ENCODE data around the gene SOX18. TPM values are rescaled to one million over a fixed set of nuclear protein-coding genes. Genes with fewer than 3 reads are reported as not detected.

Gene SOX18
- total and polyA plus RNA-seq, 2 of the 13 experiments (the other 11 are each of a cell fraction or from before 2014, with no cell fraction given): 1.6 to 1.9 TPM

- ChIA-PET CTCF (ENCODE audit: low intra/inter-chr PET ratio, low total read pairs) (no interaction called here), POLR2A (interaction anchor here (0.7 to 4.9 kb wide), 10 partner anchors 10 to 1522 kb away, joined by 3 to 25 read pairs (median 4); partner anchors contain the start of genes C20orf204, PCMTD2, TCEA2 and UCKL1)
- no TSS peak for BruUV-seq (replicated peaks)
- Histone ChIP-seq H3K4me3 (replicated peaks in 1 of 3; ENCODE audit: insufficient read depth in 1 of 3, low read depth in 2 of 3, low read length in 3 of 3) (peak within 1 kb of the TSS; percentile 77 to 89 (median 85)), H3K4me1 (ENCODE audit: insufficient read depth, low read length) (peaks cover 63% of the 10 kb centered on the region), H3K9ac (ENCODE audit: insufficient read depth, low read depth, low read length) (peak within 1 kb of the TSS; percentile 78), H2AFZ (ENCODE audit: low read length) (no peak within 1 kb of the TSS), H4K20me1 (ENCODE audit: insufficient read depth, low read length) (peaks cover 9% of the 10 kb centered on the region; the same call in 1 of the 2 replicates), H3K27me3 (ENCODE audit: control insufficient read depth in 1 of 2, insufficient read depth in 2 of 2, low read length in 2 of 2) (peaks cover 11 to 22% of the 10 kb centered on the region in 2 experiments), H3K9me3 (ENCODE audit: low read length) (no peaks in the 10 kb centered on the region), H3K79me2 (ENCODE audit: insufficient read depth, low read length) (no peaks in the 10 kb centered on the region), H3K27ac (ENCODE audit: extremely low read length, insufficient read depth, low read length) (peak within 1 kb of the TSS; percentile 35), H3K4me2 (ENCODE audit: low read depth, low read length) (peak within 1 kb of the TSS; percentile 99), H3K36me3 (replicated peaks in 1 of 2; ENCODE audit: control insufficient read depth in 1 of 2, insufficient read depth in 2 of 2, low read length in 2 of 2) (no peaks in the 10 kb centered on the region)
- ATAC-seq (peak; percentile 14), FAIRE-seq (no peak), DNase-seq (ENCODE audit: low spot score) (no peak)
- intact Hi-C loops (cut with micrococcal nuclease; ENCODE audit: unreplicated experiment) (loop anchor here (2.0 kb wide), 1 partner anchor 15 kb away; no protein-coding TSS in a partner anchor), in situ Hi-C loops (cut with HindIII; ENCODE audit: extremely low pct_ligation_motif_present, low pct_unique_long_range_greater_than_20kb) (loop anchor here (5.0 kb wide), 1 partner anchor 37 kb away; no protein-coding TSS in a partner anchor)
- 3% methylated on average over 14 of the region's 62 CpGs for WGBS (ENCODE audit: low lambda C conversion rate)
- TF ChIP-seq ZKSCAN5 (CRISPR knock-in tag; IDR thresholded peaks at IDR 0.05): no peak
- TF ChIP-seq POGZ (CRISPR knock-in tag; IDR thresholded peaks at IDR 0.05): 0 out of 2 replicates have a peak, but pooled peaks have one; percentile 44
- no peak for TF ChIP-seq TCF7L2 (IDR thresholded peaks at IDR 0.05; ENCODE audit: low read depth, low read length)
- no peak for TF ChIP-seq ZNF703 (CRISPR knock-in tag; IDR thresholded peaks at IDR 0.05; ENCODE audit: borderline replicate concordance)
- TF ChIP-seq ARID2 (CRISPR knock-in tag; IDR thresholded peaks at IDR 0.05; ENCODE audit: borderline replicate concordance): peak; percentile 69; the same call in 1 of the 2 replicates
- TF ChIP-seq HNRNPLL (IDR thresholded peaks at IDR 0.05; ENCODE audit: low read depth, low read length, poor library complexity, severe bottlenecking): no peak
- TF ChIP-seq SRY (CRISPR knock-in tag; IDR thresholded peaks at IDR 0.05): 0 out of 2 replicates have a peak, but pooled peaks have one; percentile 51
- TF ChIP-seq TEAD3 (CRISPR knock-in tag; optimal IDR thresholded peaks at IDR 0.05; ENCODE audit: borderline replicate concordance): peak; percentile 24
- TF ChIP-seq PRPF4 (IDR thresholded peaks at IDR 0.05; ENCODE audit: low read depth, low read length, poor library complexity, severe bottlenecking): no peak
- TF ChIP-seq KDM5B (CRISPR knock-in tag; IDR thresholded peaks at IDR 0.05; ENCODE audit: borderline replicate concordance): peak; percentile 61
- TF ChIP-seq, protein P1, sequence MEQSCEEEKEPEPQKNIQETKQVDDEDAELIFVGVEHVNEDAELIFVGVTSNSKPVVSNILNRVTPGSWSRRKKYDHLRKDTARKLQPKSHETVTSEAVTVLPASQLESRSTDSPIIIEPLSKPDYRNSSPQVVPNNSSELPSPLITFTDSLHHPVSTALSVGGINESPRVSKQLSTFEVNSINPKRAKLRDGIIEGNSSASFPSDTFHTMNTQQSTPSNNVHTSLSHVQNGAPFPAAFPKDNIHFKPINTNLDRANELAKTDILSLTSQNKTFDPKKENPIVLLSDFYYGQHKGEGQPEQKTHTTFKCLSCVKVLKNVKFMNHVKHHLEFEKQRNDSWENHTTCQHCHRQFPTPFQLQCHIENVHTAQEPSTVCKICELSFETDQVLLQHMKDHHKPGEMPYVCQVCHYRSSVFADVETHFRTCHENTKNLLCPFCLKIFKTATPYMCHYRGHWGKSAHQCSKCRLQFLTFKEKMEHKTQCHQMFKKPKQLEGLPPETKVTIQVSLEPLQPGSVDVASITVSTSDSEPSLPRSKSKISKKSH (CRISPR knock-in tag; IDR thresholded peaks at IDR 0.05; ENCODE audit: borderline replicate concordance): peak; percentile 70; the same call in 1 of the 2 replicates
- peak; percentile 63; the same call in 1 of the 2 replicates for TF ChIP-seq ZNF710 (CRISPR knock-in tag; IDR thresholded peaks at IDR 0.05; ENCODE audit: borderline replicate concordance)
- no peak for TF ChIP-seq NCOA5 (CRISPR knock-in tag; IDR thresholded peaks at IDR 0.05)
- TF ChIP-seq RBFOX2 (IDR thresholded peaks at IDR 0.05; ENCODE audit: low read depth, low read length): peak; percentile 36; the same call in 1 of the 2 replicates
- TF ChIP-seq, protein P2, sequence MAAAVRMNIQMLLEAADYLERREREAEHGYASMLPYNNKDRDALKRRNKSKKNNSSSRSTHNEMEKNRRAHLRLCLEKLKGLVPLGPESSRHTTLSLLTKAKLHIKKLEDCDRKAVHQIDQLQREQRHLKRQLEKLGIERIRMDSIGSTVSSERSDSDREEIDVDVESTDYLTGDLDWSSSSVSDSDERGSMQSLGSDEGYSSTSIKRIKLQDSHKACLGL (CRISPR knock-in tag; IDR thresholded peaks at IDR 0.05): 0 out of 2 replicates have a peak, but pooled peaks have one; percentile 18
- peak; percentile 74; the same call in 1 of the 2 replicates for TF ChIP-seq ZNF83 (CRISPR knock-in tag; IDR thresholded peaks at IDR 0.05; ENCODE audit: borderline replicate concordance)
Measured at GRCh38 chr20:64080013-64080812, 30.8 kb upstream of the SOX18 start, which contains the start of gene OPRL1. TSS of gene OPRL1 (plus strand) at chr20:64080082. CDS start at chr20:64092721, 12,639 bp downstream.

Data from HepG2 (cell line).